H1 (cell line): ENCODE results near the gene RPSA.

Source experiments
- CEBPB ChIP-seq: IDR thresholded peaks from 2 replicates; pipeline ENCODE4 v1.6.1; 2012; ENCODE audit warnings: low read depth, low read length
- EP300 ChIP-seq, 2 experiments: IDR thresholded peaks; 1 replicate in 1 of 2; 2 replicates in 1 of 2; pipeline ENCODE4 v1.6.1; 2011 to 2012; ENCODE audit warnings: low read depth in 2 of 2, low read length in 2 of 2, mild to moderate bottlenecking in 2 of 2, borderline replicate concordance in 1 of 2, inconsistent platforms in 1 of 2, moderate library complexity in 1 of 2
- POLR2A ChIP-seq, 2 experiments: IDR thresholded peaks; 1 replicate in 1 of 2; 2 replicates in 1 of 2; pipeline ENCODE4 v1.6.1; 2011; ENCODE audit warnings: low read depth in 2 of 2, low read length in 2 of 2, mild to moderate bottlenecking in 2 of 2; ENCODE audit errors: control extremely low read depth in 1 of 2
- TAF1 ChIP-seq: IDR thresholded peaks from 2 replicates; pipeline ENCODE4 v1.6.1; 2011; ENCODE audit warnings: mild to moderate bottlenecking, low read depth, low read length
- TF ChIP-seq, protein P1 (sequence below): fragments of 300-600 bp; sonication (generic); IDR thresholded peaks from 2 replicates; pipeline ENCODE4 v1.7.1; 2012; ENCODE audit warnings: low read length, moderate library complexity, mild to moderate bottlenecking, inconsistent platforms; ENCODE audit not compliant: insufficient replicate concordance

DNA sequence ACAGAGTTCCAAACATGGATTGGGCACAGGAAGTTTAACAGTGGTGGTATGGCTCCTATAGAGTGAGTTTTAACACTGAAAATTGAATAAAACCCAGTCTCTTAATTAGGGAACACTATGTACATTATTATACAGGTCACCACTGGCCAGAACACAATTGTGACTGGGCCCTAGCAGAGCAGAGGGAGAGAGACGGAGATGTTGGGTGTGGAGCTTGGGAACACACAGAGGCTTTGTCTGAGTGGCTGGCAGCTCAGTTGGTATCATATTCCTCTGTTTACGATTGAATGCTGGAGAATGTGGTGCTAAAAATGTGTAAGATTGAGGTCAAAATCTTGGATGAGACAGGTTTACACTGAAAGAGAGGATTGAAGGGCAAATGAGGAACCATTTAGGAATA is 54.2 kb downstream of the RPSA start:
- no peak for TF ChIP-seq CEBPB
- no peak for TF ChIP-seq TAF1
- TF ChIP-seq, protein P1, sequence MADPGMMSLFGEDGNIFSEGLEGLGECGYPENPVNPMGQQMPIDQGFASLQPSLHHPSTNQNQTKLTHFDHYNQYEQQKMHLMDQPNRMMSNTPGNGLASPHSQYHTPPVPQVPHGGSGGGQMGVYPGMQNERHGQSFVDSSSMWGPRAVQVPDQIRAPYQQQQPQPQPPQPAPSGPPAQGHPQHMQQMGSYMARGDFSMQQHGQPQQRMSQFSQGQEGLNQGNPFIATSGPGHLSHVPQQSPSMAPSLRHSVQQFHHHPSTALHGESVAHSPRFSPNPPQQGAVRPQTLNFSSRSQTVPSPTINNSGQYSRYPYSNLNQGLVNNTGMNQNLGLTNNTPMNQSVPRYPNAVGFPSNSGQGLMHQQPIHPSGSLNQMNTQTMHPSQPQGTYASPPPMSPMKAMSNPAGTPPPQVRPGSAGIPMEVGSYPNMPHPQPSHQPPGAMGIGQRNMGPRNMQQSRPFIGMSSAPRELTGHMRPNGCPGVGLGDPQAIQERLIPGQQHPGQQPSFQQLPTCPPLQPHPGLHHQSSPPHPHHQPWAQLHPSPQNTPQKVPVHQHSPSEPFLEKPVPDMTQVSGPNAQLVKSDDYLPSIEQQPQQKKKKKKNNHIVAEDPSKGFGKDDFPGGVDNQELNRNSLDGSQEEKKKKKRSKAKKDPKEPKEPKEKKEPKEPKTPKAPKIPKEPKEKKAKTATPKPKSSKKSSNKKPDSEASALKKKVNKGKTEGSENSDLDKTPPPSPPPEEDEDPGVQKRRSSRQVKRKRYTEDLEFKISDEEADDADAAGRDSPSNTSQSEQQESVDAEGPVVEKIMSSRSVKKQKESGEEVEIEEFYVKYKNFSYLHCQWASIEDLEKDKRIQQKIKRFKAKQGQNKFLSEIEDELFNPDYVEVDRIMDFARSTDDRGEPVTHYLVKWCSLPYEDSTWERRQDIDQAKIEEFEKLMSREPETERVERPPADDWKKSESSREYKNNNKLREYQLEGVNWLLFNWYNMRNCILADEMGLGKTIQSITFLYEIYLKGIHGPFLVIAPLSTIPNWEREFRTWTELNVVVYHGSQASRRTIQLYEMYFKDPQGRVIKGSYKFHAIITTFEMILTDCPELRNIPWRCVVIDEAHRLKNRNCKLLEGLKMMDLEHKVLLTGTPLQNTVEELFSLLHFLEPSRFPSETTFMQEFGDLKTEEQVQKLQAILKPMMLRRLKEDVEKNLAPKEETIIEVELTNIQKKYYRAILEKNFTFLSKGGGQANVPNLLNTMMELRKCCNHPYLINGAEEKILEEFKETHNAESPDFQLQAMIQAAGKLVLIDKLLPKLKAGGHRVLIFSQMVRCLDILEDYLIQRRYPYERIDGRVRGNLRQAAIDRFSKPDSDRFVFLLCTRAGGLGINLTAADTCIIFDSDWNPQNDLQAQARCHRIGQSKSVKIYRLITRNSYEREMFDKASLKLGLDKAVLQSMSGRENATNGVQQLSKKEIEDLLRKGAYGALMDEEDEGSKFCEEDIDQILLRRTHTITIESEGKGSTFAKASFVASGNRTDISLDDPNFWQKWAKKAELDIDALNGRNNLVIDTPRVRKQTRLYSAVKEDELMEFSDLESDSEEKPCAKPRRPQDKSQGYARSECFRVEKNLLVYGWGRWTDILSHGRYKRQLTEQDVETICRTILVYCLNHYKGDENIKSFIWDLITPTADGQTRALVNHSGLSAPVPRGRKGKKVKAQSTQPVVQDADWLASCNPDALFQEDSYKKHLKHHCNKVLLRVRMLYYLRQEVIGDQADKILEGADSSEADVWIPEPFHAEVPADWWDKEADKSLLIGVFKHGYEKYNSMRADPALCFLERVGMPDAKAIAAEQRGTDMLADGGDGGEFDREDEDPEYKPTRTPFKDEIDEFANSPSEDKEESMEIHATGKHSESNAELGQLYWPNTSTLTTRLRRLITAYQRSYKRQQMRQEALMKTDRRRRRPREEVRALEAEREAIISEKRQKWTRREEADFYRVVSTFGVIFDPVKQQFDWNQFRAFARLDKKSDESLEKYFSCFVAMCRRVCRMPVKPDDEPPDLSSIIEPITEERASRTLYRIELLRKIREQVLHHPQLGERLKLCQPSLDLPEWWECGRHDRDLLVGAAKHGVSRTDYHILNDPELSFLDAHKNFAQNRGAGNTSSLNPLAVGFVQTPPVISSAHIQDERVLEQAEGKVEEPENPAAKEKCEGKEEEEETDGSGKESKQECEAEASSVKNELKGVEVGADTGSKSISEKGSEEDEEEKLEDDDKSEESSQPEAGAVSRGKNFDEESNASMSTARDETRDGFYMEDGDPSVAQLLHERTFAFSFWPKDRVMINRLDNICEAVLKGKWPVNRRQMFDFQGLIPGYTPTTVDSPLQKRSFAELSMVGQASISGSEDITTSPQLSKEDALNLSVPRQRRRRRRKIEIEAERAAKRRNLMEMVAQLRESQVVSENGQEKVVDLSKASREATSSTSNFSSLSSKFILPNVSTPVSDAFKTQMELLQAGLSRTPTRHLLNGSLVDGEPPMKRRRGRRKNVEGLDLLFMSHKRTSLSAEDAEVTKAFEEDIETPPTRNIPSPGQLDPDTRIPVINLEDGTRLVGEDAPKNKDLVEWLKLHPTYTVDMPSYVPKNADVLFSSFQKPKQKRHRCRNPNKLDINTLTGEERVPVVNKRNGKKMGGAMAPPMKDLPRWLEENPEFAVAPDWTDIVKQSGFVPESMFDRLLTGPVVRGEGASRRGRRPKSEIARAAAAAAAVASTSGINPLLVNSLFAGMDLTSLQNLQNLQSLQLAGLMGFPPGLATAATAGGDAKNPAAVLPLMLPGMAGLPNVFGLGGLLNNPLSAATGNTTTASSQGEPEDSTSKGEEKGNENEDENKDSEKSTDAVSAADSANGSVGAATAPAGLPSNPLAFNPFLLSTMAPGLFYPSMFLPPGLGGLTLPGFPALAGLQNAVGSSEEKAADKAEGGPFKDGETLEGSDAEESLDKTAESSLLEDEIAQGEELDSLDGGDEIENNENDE, result no peak
- no peak for TF ChIP-seq EP300 (IDR thresholded peaks at IDR 0.05; ENCODE audit: borderline replicate concordance in 1 of 2, low read depth in 2 of 2, low read length in 2 of 2)
- no peak for TF ChIP-seq POLR2A (IDR thresholded peaks at IDR 0.05; ENCODE audit: control extremely low read depth in 1 of 2, low read depth in 2 of 2, low read length in 2 of 2)
